CD4-positive, alpha-beta T cell (primary cell): Measurements from ENCODE around the gene STX16. TPM values are rescaled to one million over a fixed set of nuclear protein-coding genes. Genes with fewer than 3 reads are reported as not detected.

Experiments
- ATAC-seq: fragments of 200-7000 bp; cut with Tn5 transposase; one replicate; pipeline ENCODE4 v1.10.0; 2022; ENCODE audit warnings: mild to moderate bottlenecking; ENCODE audit not compliant: poor library complexity
- CTCF ChIA-PET: fragments of 350-600 bp; sonication (Branson Sonifier 250); formaldehyde crosslinking; loops from one replicate; lab custom pipeline; 2021; ENCODE audit warnings: antibody characterized with exemption, inconsistent platforms; lab: Charles Lee
- POLR2A ChIA-PET: fragments of 350-600 bp; sonication (Branson Sonifier 250); formaldehyde crosslinking; loops from one replicate; lab custom pipeline; 2021; ENCODE audit warnings: antibody characterized with exemption, inconsistent platforms; lab: Charles Lee
- DNase-seq, 14 experiments: peaks; one replicate each; pipeline ENCODE4 v3.0.0-alpha.2; 2013 to 2020; ENCODE audit warnings: mixed read lengths in 2 of 14
- H3K27ac ChIP-seq, 2 donors: one replicate each; pipeline versions ENCODE4 v1.5.1 to v1.7.0; 2013; ENCODE audit warnings: low read length in 2 of 2, low read depth in 1 of 2, mild to moderate bottlenecking in 1 of 2
- H3K27me3 ChIP-seq, 2 experiments: 1 replicate in 1 of 2; 2 replicates in 1 of 2; pipeline versions ENCODE4 v1.6.1 to v1.7.0; 2013; ENCODE audit warnings: low read length in 2 of 2, control low read depth in 1 of 2, mild to moderate bottlenecking in 1 of 2, moderate library complexity in 1 of 2; ENCODE audit not compliant: insufficient read depth in 2 of 2, control insufficient read depth in 1 of 2
- H3K36me3 ChIP-seq: one replicate; pipeline ENCODE4 v1.6.1; 2013; ENCODE audit warnings: low read length, control low read depth; ENCODE audit not compliant: insufficient read depth
- H3K4me1 ChIP-seq: one replicate; pipeline ENCODE4 v1.6.1; 2013; ENCODE audit warnings: low read length, control low read depth; ENCODE audit not compliant: insufficient read depth
- H3K4me3 ChIP-seq: one replicate; pipeline ENCODE4 v1.5.1; 2013; ENCODE audit warnings: mild to moderate bottlenecking, low read length, moderate library complexity
- H3K9me3 ChIP-seq, 2 experiments: 1 replicate in 1 of 2; 2 replicates in 1 of 2; pipeline versions ENCODE4 v1.6.1 to v1.7.0; 2013; ENCODE audit warnings: low read length in 2 of 2, mild to moderate bottlenecking in 2 of 2, control low read depth in 1 of 2, moderate library complexity in 1 of 2; ENCODE audit not compliant: control insufficient read depth in 1 of 2, insufficient read depth in 1 of 2
- H3K27ac Mint-ChIP-seq: one replicate; pipeline ENCODE4 v1.8.0; 2020; ENCODE audit warnings: mixed read lengths
- H3K27me3 Mint-ChIP-seq: one replicate; pipeline ENCODE4 v1.8.0; 2021; ENCODE audit warnings: mixed read lengths
- H3K36me3 Mint-ChIP-seq: one replicate; pipeline ENCODE4 v1.8.0; 2021; ENCODE audit warnings: low read depth, mixed read lengths
- H3K4me1 Mint-ChIP-seq: one replicate; pipeline ENCODE4 v1.8.0; 2021; ENCODE audit warnings: low read depth, mixed read lengths
- H3K4me3 Mint-ChIP-seq: one replicate; pipeline ENCODE4 v1.8.0; 2020; ENCODE audit warnings: mild to moderate bottlenecking, mixed read lengths
- H3K9me3 Mint-ChIP-seq: one replicate; pipeline ENCODE4 v1.8.0; 2020; ENCODE audit warnings: mixed read lengths
- intact Hi-C, 2 experiments: fragments of 100-400 bp; cut with DNase I in 1 of 2; cut with micrococcal nuclease in 1 of 2; formaldehyde crosslinking; loops; one replicate each; pipeline versions ENCODE4 v1.15.1 to v1.9.0; 2023 to 2025; cut with DNase I, micrococcal nuclease
- total RNA-seq, 174 experiments: library from RNA in 2 of 174; stranded (reverse) in 2 of 174; gene quantifications; one replicate each; pipeline ENCODE4 v1.2.3 and lab custom pipeline; 2021 to 2026
- TF ChIP-seq, protein P1 (sequence below): fragments of 200-600 bp; IDR thresholded peaks from one replicate; pipeline ENCODE4 v1.8.0; 2022; ENCODE audit warnings: antibody characterized with exemption, mild to moderate bottlenecking

Gene STX16
- total RNA-seq, 2 experiments from 2014 or later = 179 to 181 TPM

DNA sequence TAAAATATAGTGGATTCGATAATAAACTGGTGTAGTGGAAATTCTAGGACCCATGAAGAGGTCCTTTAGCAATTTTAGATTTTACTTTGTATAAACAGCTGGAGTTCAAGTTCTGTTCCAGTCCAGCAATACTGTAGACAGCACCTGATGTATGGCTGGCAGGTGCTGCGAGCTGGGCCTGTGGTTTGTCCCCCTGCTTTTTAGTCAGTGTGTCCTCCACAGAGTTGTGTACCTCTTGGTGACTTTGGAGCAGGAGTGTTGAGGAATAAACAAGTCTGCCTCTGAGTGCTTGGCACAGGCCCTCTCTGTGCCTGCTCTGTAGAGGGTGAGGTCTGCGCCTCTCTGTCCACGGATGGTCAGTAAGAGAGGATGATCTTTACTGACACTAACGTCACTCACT is 13.8 kb downstream of the STX16 start:
- no peaks in the 10 kb centered on the region for H3K27me3 Mint-ChIP-seq
- Histone ChIP-seq H3K27ac (no peak overlapping the region), H3K27me3 (no peaks in the 10 kb centered on the region), H3K36me3 (peaks cover 61% of the 10 kb centered on the region), H3K4me1 (peaks cover 34% of the 10 kb centered on the region), H3K9me3 (no peaks in the 10 kb centered on the region), H3K4me3 (no peak overlapping the region)
- peak overlapping the region; percentile 90 for H3K27ac Mint-ChIP-seq
- DNase-seq (no peak), ATAC-seq (no peak)
- ChIA-PET POLR2A (interaction anchor here (1.4 to 2.0 kb wide), 2 partner anchors 12 to 14 kb away, joined by 5 read pairs; partner anchors contain the start of gene STX16), CTCF (interaction anchor here (0.8 to 1.6 kb wide), 3 partner anchors 9 to 15 kb away, joined by 3 to 6 read pairs (median 6); partner anchors contain the start of gene STX16)
- H3K36me3 Mint-ChIP-seq = peaks cover 79% of the 10 kb centered on the region
- TF ChIP-seq, protein P1, sequence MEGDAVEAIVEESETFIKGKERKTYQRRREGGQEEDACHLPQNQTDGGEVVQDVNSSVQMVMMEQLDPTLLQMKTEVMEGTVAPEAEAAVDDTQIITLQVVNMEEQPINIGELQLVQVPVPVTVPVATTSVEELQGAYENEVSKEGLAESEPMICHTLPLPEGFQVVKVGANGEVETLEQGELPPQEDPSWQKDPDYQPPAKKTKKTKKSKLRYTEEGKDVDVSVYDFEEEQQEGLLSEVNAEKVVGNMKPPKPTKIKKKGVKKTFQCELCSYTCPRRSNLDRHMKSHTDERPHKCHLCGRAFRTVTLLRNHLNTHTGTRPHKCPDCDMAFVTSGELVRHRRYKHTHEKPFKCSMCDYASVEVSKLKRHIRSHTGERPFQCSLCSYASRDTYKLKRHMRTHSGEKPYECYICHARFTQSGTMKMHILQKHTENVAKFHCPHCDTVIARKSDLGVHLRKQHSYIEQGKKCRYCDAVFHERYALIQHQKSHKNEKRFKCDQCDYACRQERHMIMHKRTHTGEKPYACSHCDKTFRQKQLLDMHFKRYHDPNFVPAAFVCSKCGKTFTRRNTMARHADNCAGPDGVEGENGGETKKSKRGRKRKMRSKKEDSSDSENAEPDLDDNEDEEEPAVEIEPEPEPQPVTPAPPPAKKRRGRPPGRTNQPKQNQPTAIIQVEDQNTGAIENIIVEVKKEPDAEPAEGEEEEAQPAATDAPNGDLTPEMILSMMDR = no peak
- intact Hi-C loops = no loop called here
- no peak overlapping the region for H3K4me3 Mint-ChIP-seq
- peaks cover 62% of the 10 kb centered on the region for H3K4me1 Mint-ChIP-seq
- no peaks in the 10 kb centered on the region for H3K9me3 Mint-ChIP-seq

DNA sequence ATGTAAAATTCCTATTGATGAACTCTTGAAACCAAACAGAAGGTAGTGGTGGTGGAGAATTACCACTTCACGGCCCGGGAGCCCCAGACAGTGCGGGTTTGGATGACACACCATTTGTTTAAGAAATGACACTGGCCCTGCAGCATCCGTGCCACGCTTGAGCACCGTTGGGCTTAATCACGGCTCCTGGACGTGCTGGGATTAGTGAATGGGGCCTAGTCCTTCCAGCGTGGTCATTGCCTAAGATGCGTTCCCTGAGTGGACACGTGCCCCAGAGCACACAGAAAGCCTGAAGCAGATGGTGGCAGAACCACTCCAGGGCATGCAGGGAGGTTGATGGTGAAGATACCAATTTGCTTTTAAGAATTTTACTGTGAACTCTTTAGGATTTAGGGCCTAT is 14.5 kb downstream of the STX16 start:
- DNase-seq (no peak), ATAC-seq (no peak)
- Histone ChIP-seq H3K27me3 (no peaks in the 10 kb centered on the region), H3K4me3 (no peak overlapping the region), H3K4me1 (peaks cover 27% of the 10 kb centered on the region), H3K36me3 (peaks cover 69% of the 10 kb centered on the region), H3K27ac (no peak overlapping the region), H3K9me3 (no peaks in the 10 kb centered on the region)
- ChIA-PET CTCF (interaction anchor here (0.7 kb wide), 1 partner anchor 1158 kb away, joined by 3 read pairs; no protein-coding TSS in a partner anchor), POLR2A (no interaction called here)
- Mint-ChIP-seq H3K4me1 (peaks cover 55% of the 10 kb centered on the region), H3K27ac (peak overlapping the region; percentile 90), H3K27me3 (no peaks in the 10 kb centered on the region), H3K36me3 (peaks cover 80% of the 10 kb centered on the region), H3K4me3 (no peak overlapping the region), H3K9me3 (no peaks in the 10 kb centered on the region)
- TF ChIP-seq, protein P1 = no peak
- intact Hi-C loops = no loop called here

DNA sequence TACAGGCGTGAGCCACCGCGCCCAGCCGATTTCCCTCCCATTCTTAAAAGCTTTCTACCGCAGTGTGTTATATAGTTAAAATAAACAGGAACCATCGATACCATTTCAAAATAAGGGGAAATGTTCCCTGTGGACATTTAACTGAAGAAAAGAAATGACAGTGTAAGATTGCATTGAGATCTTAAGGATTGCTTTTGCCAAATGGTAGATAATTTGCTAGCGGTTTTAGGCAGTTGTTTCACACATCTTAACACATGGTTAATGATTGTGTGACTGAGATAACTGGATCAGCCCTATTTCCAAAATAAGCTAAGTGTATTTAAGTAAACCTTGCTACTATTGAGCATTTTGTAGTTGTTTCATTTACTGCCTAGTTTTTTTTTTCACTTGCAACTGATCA is 15.6 kb downstream of the STX16 start:
- no peaks in the 10 kb centered on the region for H3K27me3 ChIP-seq
- H3K9me3 ChIP-seq = no peaks in the 10 kb centered on the region
- no peaks in the 10 kb centered on the region for H3K9me3 Mint-ChIP-seq
- no peak overlapping the region for H3K27ac ChIP-seq
- H3K27me3 Mint-ChIP-seq = no peaks in the 10 kb centered on the region
- peaks cover 76% of the 10 kb centered on the region for H3K36me3 ChIP-seq
- ATAC-seq = no peak
- peaks cover 81% of the 10 kb centered on the region for H3K36me3 Mint-ChIP-seq
- DNase-seq = no peak
- peaks cover 16% of the 10 kb centered on the region for H3K4me1 ChIP-seq
- TF ChIP-seq, protein P1 = no peak
- H3K27ac Mint-ChIP-seq = peak overlapping the region; percentile 61
- ChIA-PET CTCF (interaction anchor here (2.4 kb wide), 1 partner anchor 16 kb away, joined by 12 read pairs; the partner anchor contains the start of gene STX16), POLR2A (interaction anchor here (0.7 to 2.6 kb wide), 3 partner anchors 10 to 18 kb away, joined by 4 to 18 read pairs (median 7); partner anchors contain the start of gene STX16)
- H3K4me3 ChIP-seq = no peak overlapping the region
- intact Hi-C loops = no loop called here
- peaks cover 44% of the 10 kb centered on the region for H3K4me1 Mint-ChIP-seq
- H3K4me3 Mint-ChIP-seq = no peak overlapping the region
